ENCODE measurements around the gene PAIP2. TPM values are rescaled to one million over a fixed set of nuclear protein-coding genes. Genes with fewer than 3 reads are reported as not detected.

PAIP2 gene, protein sequence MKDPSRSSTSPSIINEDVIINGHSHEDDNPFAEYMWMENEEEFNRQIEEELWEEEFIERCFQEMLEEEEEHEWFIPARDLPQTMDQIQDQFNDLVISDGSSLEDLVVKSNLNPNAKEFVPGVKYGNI
- total RNA-seq: 100 to 1,000 TPM; 125 to 158 (median 142) TPM
- 183 TPM for polyA plus RNA-seq
- long read RNA-seq, donor 1, transcript PAIP2-201 (4 exons, 1,459 nt): major isoform, 329 of 341 reads
- long read RNA-seq, donor 1, partial matches to known transcripts: 2 of 341 reads
- long read RNA-seq, donor 1, other reads (novel, unspliced or antisense): 8 of 341 reads
- long read RNA-seq, donor 2, transcript PAIP2-201 (4 exons, 1,459 nt): major isoform, 142 of 149 reads
- long read RNA-seq, donor 2, partial matches to known transcripts: 1 of 149 reads
- long read RNA-seq, donor 2, other reads (novel, unspliced or antisense): 4 of 149 reads
- long read RNA-seq, donor 3, transcript PAIP2-201 (4 exons, 1,459 nt): major isoform, 819 of 872 reads
- long read RNA-seq, donor 3, partial matches to known transcripts: 14 of 872 reads
- long read RNA-seq, donor 3, other reads (novel, unspliced or antisense): 39 of 872 reads
- long read RNA-seq, donor 4, transcript PAIP2-201 (4 exons, 1,459 nt): major isoform, 156 of 161 reads
- long read RNA-seq, donor 4, partial matches to known transcripts: 1 of 161 reads
- long read RNA-seq, donor 4, other reads (novel, unspliced or antisense): 3 of 161 reads

DNA sequence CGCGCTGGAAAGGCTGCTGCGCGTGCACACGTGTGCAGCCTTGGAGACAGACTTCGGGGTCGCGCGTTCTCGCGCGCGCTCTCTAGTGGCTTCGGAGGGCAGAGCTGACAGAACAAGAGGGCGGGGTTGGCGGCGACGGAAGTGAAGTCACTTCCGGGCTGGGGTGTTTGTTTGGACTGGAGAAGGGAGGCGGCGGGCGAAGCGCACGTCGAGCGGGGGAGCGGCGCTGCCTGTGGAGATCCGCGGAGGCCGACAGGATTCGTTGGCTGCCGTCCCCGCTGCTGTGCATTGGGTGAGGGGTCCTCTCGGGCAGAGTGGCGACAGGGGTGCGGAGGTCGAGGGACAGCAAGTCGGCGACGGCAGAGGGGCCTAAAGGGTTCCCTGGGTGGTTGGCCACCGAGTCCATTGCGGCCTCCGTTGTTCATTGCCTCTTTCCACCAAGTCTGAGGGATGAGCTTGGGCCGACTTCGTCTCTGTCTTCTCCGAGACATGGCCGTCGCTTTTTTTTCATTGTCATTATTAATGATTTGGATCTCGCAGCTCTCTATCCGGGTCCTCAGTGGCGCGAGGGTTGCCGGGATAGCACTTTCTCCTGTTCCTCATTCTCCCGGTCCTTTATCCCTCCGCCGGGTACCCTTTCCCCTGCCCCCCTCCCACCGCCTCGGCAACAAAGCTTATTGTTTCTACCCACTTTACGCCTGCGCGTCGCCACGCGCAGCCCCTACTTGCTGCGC, at the start of gene PAIP2:
PAIP2 (plus strand) TSS at position 166 of the 734 bp plus-strand sequence. CDS start 21,931 bp downstream, outside the sequence.
- intact Hi-C loops (cut with DNase I): no loop called here
- DNase-seq: peak; percentile 99 to 100 (median 99)
- Histone ChIP-seq H3K4me3 (ENCODE audit: low read length) (peak within 1 kb of the TSS; percentile 65), H3K9me3 (ENCODE audit: control insufficient read depth, low read length) (no peaks in the 10 kb centered on the region), H3K4me1 (ENCODE audit: control insufficient read depth, insufficient read depth, low read length) (peaks cover 2% of the 10 kb centered on the region), H3K27me3 (ENCODE audit: control insufficient read depth, insufficient read depth) (no peaks in the 10 kb centered on the region), H3K27ac (ENCODE audit: low read length) (peak within 1 kb of the TSS; percentile 85)
- WGBS: under 1% methylated on average over 66 of the region's 66 CpGs
- ATAC-seq: peak; percentile 97

GRCh38 chr5:139293202-139293506, 48.5 kb upstream of the PAIP2 start:
- intact Hi-C loops (cut with DNase I): no loop called here
- H3K4me3 ChIP-seq (ENCODE audit: low read length): peak overlapping the region; percentile 18
- peaks cover 8% of the 10 kb centered on the region for H3K4me1 ChIP-seq (ENCODE audit: control insufficient read depth, insufficient read depth, low read length)
- H3K27ac ChIP-seq (ENCODE audit: low read length): peak overlapping the region; percentile 79
- DNase-seq: no peak
- H3K9me3 ChIP-seq (ENCODE audit: control insufficient read depth, low read length): no peaks in the 10 kb centered on the region
- H3K27me3 ChIP-seq (ENCODE audit: control insufficient read depth, insufficient read depth): no peaks in the 10 kb centered on the region
- WGBS: 24% methylated on average over 11 of the region's 11 CpGs
- ATAC-seq: no peak

- Histone ChIP-seq H3K27ac (ENCODE audit: low read length) (peak within 1 kb of the TSS; percentile 95), H3K4me3 (ENCODE audit: low read length) (peak within 1 kb of the TSS; percentile 50), H3K27me3 (ENCODE audit: control insufficient read depth, insufficient read depth) (no peaks in the 10 kb centered on the region), H3K4me1 (ENCODE audit: control insufficient read depth, insufficient read depth, low read length) (peaks cover 10% of the 10 kb centered on the region), H3K9me3 (ENCODE audit: control insufficient read depth, low read length) (no peaks in the 10 kb centered on the region)
- WGBS: under 1% methylated on average over 88 of the region's 88 CpGs
- DNase-seq (peak; percentile 97 to 98 (median 98)), ATAC-seq (peak; percentile 97)
- intact Hi-C loops (cut with DNase I): no loop called here
These were observed 47.9 kb upstream of the PAIP2 start, which contains the start of gene MATR3 for GRCh38 chr5:139293507-139294373. Gene MATR3 (plus strand): TSS chr5:139293740. CDS start chr5:139307416, 13,676 bp downstream.

DNA sequence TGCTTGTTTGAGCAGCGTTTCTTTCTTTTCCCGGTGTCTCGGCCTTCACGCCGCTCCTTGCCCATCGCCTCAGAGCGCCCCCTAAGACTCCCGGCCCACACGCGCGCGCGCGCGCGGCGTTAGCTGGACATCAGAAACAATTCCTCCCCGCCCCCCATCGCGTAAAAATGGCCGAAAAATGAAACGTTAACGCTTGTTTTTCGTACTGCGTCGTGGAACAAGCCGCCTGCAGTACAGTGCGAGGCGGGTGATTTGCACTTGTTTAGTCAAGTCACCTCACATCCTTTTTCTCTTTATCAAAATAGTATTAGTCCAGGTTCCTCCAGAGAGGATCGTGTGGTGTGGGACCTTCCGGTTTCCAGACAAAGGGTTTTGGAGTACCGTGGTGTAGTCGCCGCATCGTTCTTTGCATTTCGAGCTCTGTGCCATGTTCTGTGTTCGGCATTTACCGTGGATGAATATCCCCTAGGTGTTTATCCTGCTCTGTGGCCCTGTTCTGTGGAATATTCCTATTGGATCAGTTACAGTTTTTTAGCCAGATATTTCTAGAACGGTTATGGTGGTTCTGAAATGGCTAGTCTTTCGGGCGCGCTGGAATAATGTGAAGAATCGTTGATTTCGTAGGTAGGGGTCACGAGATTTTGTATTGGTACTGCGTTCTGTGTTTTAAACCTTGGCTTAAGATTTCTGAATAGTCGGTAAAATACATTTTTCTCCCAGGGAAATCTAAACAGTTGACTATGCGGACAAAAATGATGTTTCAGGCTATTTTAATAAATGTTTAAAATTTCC, 47.1 kb upstream of the PAIP2 start:
- intact Hi-C loops (cut with DNase I): no loop called here
- H3K27ac ChIP-seq (ENCODE audit: low read length): peak overlapping the region; percentile 95

GRCh38 chr5:139295346-139296057, 46.2 kb upstream of the PAIP2 start:
- intact Hi-C loops (cut with DNase I): no loop called here
- Histone ChIP-seq H3K9me3 (ENCODE audit: control insufficient read depth, low read length) (no peaks in the 10 kb centered on the region), H3K27me3 (ENCODE audit: control insufficient read depth, insufficient read depth) (no peaks in the 10 kb centered on the region), H3K4me1 (ENCODE audit: control insufficient read depth, insufficient read depth, low read length) (peaks cover 16% of the 10 kb centered on the region), H3K4me3 (ENCODE audit: low read length) (peak overlapping the region; percentile 50), H3K27ac (ENCODE audit: low read length) (peak overlapping the region; percentile 11)
- 34% methylated on average over 16 of the region's 16 CpGs for WGBS
- ATAC-seq (no peak), DNase-seq (no peak)

More for the DNA sequence above, 47.1 kb upstream of the PAIP2 start:
- under 1% methylated on average over 48 of the region's 48 CpGs for WGBS
- Histone ChIP-seq H3K4me1 (ENCODE audit: control insufficient read depth, insufficient read depth, low read length) (peaks cover 13% of the 10 kb centered on the region), H3K27me3 (ENCODE audit: control insufficient read depth, insufficient read depth) (no peaks in the 10 kb centered on the region), H3K9me3 (ENCODE audit: control insufficient read depth, low read length) (no peaks in the 10 kb centered on the region), H3K4me3 (ENCODE audit: low read length) (peak overlapping the region; percentile 50)
- ATAC-seq (peak; percentile 61 to 62), DNase-seq (peak; percentile 81 to 91 (median 90))

GRCh38 chr5:139296198-139296597, 45.5 kb upstream of the PAIP2 start:
- Histone ChIP-seq H3K4me3 (ENCODE audit: low read length) (no peak overlapping the region), H3K27me3 (ENCODE audit: control insufficient read depth, insufficient read depth) (no peaks in the 10 kb centered on the region), H3K9me3 (ENCODE audit: control insufficient read depth, low read length) (no peaks in the 10 kb centered on the region), H3K27ac (ENCODE audit: low read length) (no peak overlapping the region), H3K4me1 (ENCODE audit: control insufficient read depth, insufficient read depth, low read length) (peaks cover 16% of the 10 kb centered on the region)
- ATAC-seq: no peak
- intact Hi-C loops (cut with DNase I): no loop called here
- WGBS: 49% methylated on average over 6 of the region's 6 CpGs
- DNase-seq: no peak

DNA sequence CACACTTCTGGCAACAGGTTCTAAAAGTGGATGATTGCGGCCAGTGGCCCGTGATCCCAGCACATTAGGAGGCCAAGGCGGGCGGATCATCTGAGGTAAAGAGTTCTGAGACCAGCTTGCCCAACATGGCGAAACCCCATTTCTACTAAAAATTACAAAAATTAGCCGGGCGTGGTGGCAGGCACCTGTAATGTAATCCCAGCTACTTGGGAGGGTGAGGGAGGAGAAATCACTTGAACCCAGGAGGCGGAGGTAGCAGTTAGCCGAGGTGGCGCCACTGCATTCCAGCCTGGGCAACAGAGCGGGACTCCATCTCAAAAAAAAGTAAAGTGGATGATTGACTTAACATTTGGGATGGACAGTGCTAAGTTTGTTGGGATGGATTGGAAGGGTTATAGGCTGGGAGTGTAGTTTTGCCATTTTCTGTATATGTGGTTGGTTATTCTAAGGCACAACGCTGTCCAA, 44.8 kb upstream of the PAIP2 start:
- H3K4me3 ChIP-seq (ENCODE audit: low read length): no peak overlapping the region
- no peaks in the 10 kb centered on the region for H3K9me3 ChIP-seq (ENCODE audit: control insufficient read depth, low read length)
- DNase-seq: peak in 1 of 3 donors; percentile 29
- intact Hi-C loops (cut with DNase I): no loop called here
- WGBS: 72% methylated on average over 12 of the region's 12 CpGs
- ATAC-seq: no peak
- no peaks in the 10 kb centered on the region for H3K27me3 ChIP-seq (ENCODE audit: control insufficient read depth, insufficient read depth)
- peak overlapping the region; percentile 17 for H3K27ac ChIP-seq (ENCODE audit: low read length)
- peaks cover 16% of the 10 kb centered on the region for H3K4me1 ChIP-seq (ENCODE audit: control insufficient read depth, insufficient read depth, low read length)

- DNase-seq: no peak
- no peak overlapping the region for H3K27ac ChIP-seq (ENCODE audit: low read length)
- no peak overlapping the region for H3K4me3 ChIP-seq (ENCODE audit: low read length)
- no peak for ATAC-seq
- intact Hi-C loops (cut with DNase I): no loop called here
- peaks cover 16% of the 10 kb centered on the region for H3K4me1 ChIP-seq (ENCODE audit: control insufficient read depth, insufficient read depth, low read length)
- H3K27me3 ChIP-seq (ENCODE audit: control insufficient read depth, insufficient read depth): no peaks in the 10 kb centered on the region
- WGBS: 69% methylated on average over 2 of the region's 2 CpGs
- H3K9me3 ChIP-seq (ENCODE audit: control insufficient read depth, low read length): no peaks in the 10 kb centered on the region
These were observed 44.1 kb upstream of the PAIP2 start for GRCh38 chr5:139297439-139298133.

GRCh38 chr5:139298242-139298641, 43.4 kb upstream of the PAIP2 start:
- DNase-seq (peak in 1 of 3 donors; percentile 14), ATAC-seq (no peak)
- Histone ChIP-seq H3K4me1 (ENCODE audit: control insufficient read depth, insufficient read depth, low read length) (peaks cover 16% of the 10 kb centered on the region), H3K9me3 (ENCODE audit: control insufficient read depth, low read length) (no peaks in the 10 kb centered on the region), H3K4me3 (ENCODE audit: low read length) (no peak overlapping the region), H3K27ac (ENCODE audit: low read length) (no peak overlapping the region), H3K27me3 (ENCODE audit: control insufficient read depth, insufficient read depth) (no peaks in the 10 kb centered on the region)
- 50% methylated on average over 11 of the region's 11 CpGs for WGBS
- intact Hi-C loops (cut with DNase I): no loop called here
